Measurements from ENCODE around the gene ERBB3.
A peak's percentile ranks its signal among the peaks of the same experiment; 100 is the strongest.

Gene ERBB3

GRCh38 chr12:56081393-56082347 lies 1.7 kb downstream of the ERBB3 start:
- no peak for DNase-seq (ENCODE audit: extremely low read depth, low read depth)
- TF ChIP-seq, protein P1, sequence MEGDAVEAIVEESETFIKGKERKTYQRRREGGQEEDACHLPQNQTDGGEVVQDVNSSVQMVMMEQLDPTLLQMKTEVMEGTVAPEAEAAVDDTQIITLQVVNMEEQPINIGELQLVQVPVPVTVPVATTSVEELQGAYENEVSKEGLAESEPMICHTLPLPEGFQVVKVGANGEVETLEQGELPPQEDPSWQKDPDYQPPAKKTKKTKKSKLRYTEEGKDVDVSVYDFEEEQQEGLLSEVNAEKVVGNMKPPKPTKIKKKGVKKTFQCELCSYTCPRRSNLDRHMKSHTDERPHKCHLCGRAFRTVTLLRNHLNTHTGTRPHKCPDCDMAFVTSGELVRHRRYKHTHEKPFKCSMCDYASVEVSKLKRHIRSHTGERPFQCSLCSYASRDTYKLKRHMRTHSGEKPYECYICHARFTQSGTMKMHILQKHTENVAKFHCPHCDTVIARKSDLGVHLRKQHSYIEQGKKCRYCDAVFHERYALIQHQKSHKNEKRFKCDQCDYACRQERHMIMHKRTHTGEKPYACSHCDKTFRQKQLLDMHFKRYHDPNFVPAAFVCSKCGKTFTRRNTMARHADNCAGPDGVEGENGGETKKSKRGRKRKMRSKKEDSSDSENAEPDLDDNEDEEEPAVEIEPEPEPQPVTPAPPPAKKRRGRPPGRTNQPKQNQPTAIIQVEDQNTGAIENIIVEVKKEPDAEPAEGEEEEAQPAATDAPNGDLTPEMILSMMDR (IDR thresholded peaks at IDR 0.05; ENCODE audit: low read depth, low read length): no peak

DNA sequence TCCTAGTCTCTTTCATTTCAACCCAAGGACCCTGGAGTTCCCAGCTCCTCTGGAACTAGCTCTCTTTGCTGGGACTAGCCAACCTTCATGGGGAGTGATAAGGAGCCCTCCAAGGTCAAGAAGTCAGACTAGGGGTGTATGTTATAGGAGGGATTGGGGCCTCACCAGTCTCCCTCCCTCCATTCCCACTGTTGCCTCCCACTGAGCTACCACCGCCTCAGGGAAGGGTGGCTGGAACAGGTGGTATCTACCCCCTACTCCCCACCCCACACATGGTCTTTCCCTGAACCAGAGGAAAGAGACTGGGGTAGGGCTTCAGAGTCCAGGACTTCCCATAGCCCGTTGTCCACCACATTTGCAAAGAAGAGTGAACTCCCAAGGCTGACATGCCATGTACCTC lies 2.4 kb downstream of the ERBB3 start:
- no peak for DNase-seq (ENCODE audit: extremely low read depth, low read depth)

DNA sequence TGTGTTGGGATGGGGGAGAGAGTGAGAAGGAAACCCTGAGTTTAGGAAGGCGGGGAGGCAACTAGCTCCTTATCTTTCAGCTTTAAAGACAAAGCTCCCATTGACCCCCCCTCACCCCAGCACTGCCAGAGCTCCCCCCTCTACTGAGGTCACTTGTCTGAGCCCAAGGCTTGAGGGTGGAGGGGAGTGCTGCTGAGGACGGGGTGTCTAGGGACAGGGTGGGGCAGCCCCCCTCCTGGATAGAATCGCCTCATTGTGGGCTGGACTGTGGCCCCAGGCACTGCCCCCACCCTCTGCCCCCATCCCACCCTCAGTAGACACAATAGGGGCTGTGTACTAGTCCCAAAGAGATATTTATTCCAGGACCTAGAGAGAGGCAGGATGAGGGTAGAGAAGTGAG lies 3.0 kb downstream of the ERBB3 start:
- DNase-seq (ENCODE audit: extremely low read depth, low read depth): no peak
- TF ChIP-seq, protein P1 (IDR thresholded peaks at IDR 0.05; ENCODE audit: low read depth, low read length): no peak

More for the DNA sequence above, 2.4 kb downstream of the ERBB3 start:
- TF ChIP-seq, protein P1 (IDR thresholded peaks at IDR 0.05; ENCODE audit: low read depth, low read length): no peak

GRCh38 chr12:56084958-56085543 lies 5.1 kb downstream of the ERBB3 start:
- TF ChIP-seq, protein P1 (IDR thresholded peaks at IDR 0.05; ENCODE audit: low read depth, low read length): peak; percentile 16
- DNase-seq (ENCODE audit: extremely low read depth, low read depth): no peak

- TF ChIP-seq, protein P1 (IDR thresholded peaks at IDR 0.05; ENCODE audit: low read depth, low read length): no peak
Observed at GRCh38 chr12:56086096-56086495, 6.1 kb downstream of the ERBB3 start.

GRCh38 chr12:56086608-56087007 lies 6.6 kb downstream of the ERBB3 start:
- TF ChIP-seq, protein P1 (IDR thresholded peaks at IDR 0.05; ENCODE audit: low read depth, low read length): no peak
- no peak for DNase-seq (ENCODE audit: extremely low read depth, low read depth)

More at GRCh38 chr12:56086096-56086495, 6.1 kb downstream of the ERBB3 start:
- DNase-seq (ENCODE audit: extremely low read depth, low read depth): no peak

GRCh38 chr12:56087220-56087619 lies 7.3 kb downstream of the ERBB3 start:
- DNase-seq (ENCODE audit: extremely low read depth, low read depth): no peak
- TF ChIP-seq, protein P1 (IDR thresholded peaks at IDR 0.05; ENCODE audit: low read depth, low read length): no peak
